NCI-H2227 (cell line): ENCODE results near the gene NRDE2.
"Not testable (repeated sequence)": the region's sequence is repeated elsewhere in the genome, so short reads cannot be mapped to it uniquely, and the experiment has no call there.

ENCODE experiments used
- DNase-seq: peaks from one replicate; lab custom pipeline; 2025; ENCODE audit not compliant: unreplicated experiment; lab: John Stamatoyannopoulos, UW

The NRDE2 gene

GRCh38 chr14:90275458-90275814 lies 56.3 kb downstream of the NRDE2 start:
- no peak for DNase-seq

- no peak for DNase-seq
These were observed 56.8 kb downstream of the NRDE2 start for GRCh38 chr14:90274808-90275457.

- DNase-seq: no peak
These were observed 57.7 kb downstream of the NRDE2 start for GRCh38 chr14:90274019-90274418.

GRCh38 chr14:90273532-90273931 lies 58.2 kb downstream of the NRDE2 start:
- DNase-seq: no peak

- DNase-seq: no peak
These were observed 59.2 kb downstream of the NRDE2 start for GRCh38 chr14:90272523-90272922.

- no peak for DNase-seq
These were observed 63.3 kb downstream of the NRDE2 start for GRCh38 chr14:90268420-90268819.

GRCh38 chr14:90266441-90267154 lies 65.1 kb downstream of the NRDE2 start:
- DNase-seq: no peak

- DNase-seq: no peak
These were observed 67.8 kb downstream of the NRDE2 start for GRCh38 chr14:90263748-90264449.

GRCh38 chr14:90256354-90257131 lies 75.2 kb downstream of the NRDE2 start, which contains the start of gene PSMC1:
TSS of gene PSMC1 (plus strand) at chr14:90256553. CDS start at chr14:90256598, 45 bp downstream.
- DNase-seq: peak; percentile 94

- no peak for DNase-seq
These were observed 75.9 kb downstream of the NRDE2 start for GRCh38 chr14:90255871-90256270.

GRCh38 chr14:90253826-90254225 lies 77.9 kb downstream of the NRDE2 start:
- no peak for DNase-seq

- DNase-seq: no peak
These were observed 83.1 kb downstream of the NRDE2 start for GRCh38 chr14:90248594-90248993.

GRCh38 chr14:90247441-90247840 lies 84.3 kb downstream of the NRDE2 start:
- not testable (repeated sequence) for DNase-seq

- no peak for DNase-seq
These were observed 84.8 kb downstream of the NRDE2 start for GRCh38 chr14:90246936-90247335.

GRCh38 chr14:90242444-90242843 lies 89.3 kb downstream of the NRDE2 start:
- no peak for DNase-seq

GRCh38 chr14:90239139-90239538 lies 92.6 kb downstream of the NRDE2 start:
- DNase-seq: no peak

GRCh38 chr14:90235179-90235976 lies 96.4 kb downstream of the NRDE2 start:
- peak; percentile 70 for DNase-seq

- not testable (repeated sequence) for DNase-seq
These were observed 101.8 kb downstream of the NRDE2 start for GRCh38 chr14:90229942-90230341.

- DNase-seq: no peak
These were observed 103.3 kb downstream of the NRDE2 start for GRCh38 chr14:90228478-90228877.
